ENCODE measurements around the gene TBPL1.

Gene TBPL1

GRCh38 chr6:134010974-134011373 is 58.0 kb downstream of the TBPL1 start:
- DNase-seq = no peak

GRCh38 chr6:134014588-134015137 is 61.6 kb downstream of the TBPL1 start:
- no peak for DNase-seq

DNA sequence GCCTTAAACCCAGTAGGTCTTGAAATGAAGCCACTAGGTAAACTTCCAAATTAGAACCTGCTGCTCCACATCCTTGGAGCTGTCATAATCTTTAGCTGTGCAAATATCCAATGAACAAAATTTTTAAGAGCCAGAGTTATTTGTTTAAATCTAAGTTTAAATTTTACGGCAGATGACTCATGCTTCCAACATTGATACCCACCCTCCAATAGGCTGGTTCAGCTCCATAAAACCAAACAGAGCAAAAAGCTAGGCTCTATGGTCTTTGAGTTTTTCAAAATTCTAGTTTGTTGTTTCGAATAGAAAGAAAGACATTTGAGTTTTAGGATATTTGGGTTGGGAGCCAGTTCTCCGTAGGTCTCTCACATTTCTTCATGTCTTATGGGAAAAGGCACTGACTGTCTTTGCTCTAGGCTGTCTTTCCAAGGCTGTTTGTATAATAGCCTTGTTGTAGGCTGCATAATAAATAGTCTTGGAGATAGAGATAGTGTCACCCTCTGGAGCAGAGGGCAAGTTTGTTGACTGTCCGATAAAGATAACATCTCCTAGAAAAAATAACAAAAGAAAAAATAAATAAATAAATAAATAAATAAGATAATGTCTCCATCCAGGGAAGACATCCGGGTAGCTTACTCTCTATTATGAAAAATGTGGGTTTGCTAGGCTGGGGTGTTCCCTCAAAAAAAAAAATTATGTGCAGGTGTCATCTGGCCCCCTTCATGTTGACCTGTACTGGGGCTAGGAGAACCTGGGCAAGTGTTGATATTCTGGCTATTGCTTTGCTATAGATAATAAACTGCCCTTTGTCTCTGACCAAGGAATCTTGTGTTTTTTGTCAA is 62.9 kb downstream of the TBPL1 start:
- no peak for DNase-seq

GRCh38 chr6:134016558-134016814 is 63.5 kb downstream of the TBPL1 start:
- no peak for DNase-seq

DNA sequence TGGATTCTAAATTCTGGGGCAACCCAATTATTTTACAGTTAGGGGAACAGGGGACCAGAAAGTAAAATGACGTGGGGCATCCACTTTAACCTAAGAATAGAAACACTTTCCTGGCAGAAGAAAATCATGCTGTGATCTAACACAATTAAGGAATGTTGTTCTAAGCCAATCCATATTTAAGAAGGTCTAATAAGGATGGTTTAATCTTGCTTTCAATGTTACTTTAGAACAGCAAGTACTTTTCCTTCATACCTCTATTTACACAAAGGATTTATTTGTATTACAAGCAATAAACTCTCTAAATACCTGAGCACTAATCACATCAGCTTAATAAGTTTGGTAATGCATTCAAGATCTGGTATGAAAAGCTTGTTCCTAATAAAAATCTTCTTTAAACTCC is 67.0 kb downstream of the TBPL1 start:
- DNase-seq = no peak

GRCh38 chr6:134020543-134020942 is 67.5 kb downstream of the TBPL1 start:
- DNase-seq = no peak

GRCh38 chr6:134020968-134021367 is 67.9 kb downstream of the TBPL1 start:
- no peak for DNase-seq

GRCh38 chr6:134021396-134022122 is 68.5 kb downstream of the TBPL1 start:
- DNase-seq = no peak

DNA sequence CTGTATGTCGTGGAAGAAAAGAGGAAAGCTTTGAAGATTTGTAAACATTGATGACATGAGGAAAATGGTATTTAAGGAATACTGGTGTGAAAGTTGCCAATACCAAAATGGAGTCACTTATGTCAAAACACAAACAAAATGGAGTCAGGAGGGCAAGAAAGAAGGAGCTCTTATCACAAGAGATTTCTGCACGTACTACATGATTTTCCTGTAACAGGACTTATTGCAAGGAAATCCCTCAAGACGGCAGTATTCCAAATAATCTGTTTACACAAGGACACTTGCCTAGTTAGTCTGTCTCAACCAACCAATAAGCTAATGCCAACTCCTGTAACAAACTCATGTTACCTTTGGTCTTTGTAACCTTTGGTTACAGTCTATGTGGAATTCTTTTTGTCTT is 69.6 kb downstream of the TBPL1 start:
- DNase-seq = no peak

GRCh38 chr6:134026597-134026996 is 73.6 kb downstream of the TBPL1 start:
- DNase-seq = no peak

GRCh38 chr6:134028438-134028837 is 75.4 kb downstream of the TBPL1 start:
- no peak for DNase-seq

GRCh38 chr6:134029495-134030455 is 76.8 kb downstream of the TBPL1 start:
- no peak for DNase-seq

- DNase-seq = no peak
These were observed 78.8 kb downstream of the TBPL1 start for GRCh38 chr6:134031696-134032255.

DNA sequence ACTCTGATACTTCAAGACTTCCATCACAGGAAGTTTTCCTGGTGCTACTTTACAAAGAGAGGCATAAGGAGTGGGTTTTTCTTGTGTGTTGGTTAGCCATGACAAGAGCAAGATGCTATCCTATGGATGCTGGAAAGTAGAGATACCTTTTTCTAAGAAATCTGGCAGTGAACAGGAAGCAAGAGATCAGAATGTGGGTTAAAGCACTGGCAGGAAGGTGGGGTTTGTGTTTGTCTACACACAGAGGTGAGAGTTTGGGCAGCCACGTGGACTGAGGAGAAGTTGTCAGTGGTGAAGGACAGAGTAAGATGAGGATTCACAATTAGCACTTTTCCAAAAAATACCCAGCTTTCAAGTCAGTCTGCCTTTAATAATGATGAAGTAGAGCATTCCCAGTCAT is 81.5 kb downstream of the TBPL1 start:
- DNase-seq = no peak

DNA sequence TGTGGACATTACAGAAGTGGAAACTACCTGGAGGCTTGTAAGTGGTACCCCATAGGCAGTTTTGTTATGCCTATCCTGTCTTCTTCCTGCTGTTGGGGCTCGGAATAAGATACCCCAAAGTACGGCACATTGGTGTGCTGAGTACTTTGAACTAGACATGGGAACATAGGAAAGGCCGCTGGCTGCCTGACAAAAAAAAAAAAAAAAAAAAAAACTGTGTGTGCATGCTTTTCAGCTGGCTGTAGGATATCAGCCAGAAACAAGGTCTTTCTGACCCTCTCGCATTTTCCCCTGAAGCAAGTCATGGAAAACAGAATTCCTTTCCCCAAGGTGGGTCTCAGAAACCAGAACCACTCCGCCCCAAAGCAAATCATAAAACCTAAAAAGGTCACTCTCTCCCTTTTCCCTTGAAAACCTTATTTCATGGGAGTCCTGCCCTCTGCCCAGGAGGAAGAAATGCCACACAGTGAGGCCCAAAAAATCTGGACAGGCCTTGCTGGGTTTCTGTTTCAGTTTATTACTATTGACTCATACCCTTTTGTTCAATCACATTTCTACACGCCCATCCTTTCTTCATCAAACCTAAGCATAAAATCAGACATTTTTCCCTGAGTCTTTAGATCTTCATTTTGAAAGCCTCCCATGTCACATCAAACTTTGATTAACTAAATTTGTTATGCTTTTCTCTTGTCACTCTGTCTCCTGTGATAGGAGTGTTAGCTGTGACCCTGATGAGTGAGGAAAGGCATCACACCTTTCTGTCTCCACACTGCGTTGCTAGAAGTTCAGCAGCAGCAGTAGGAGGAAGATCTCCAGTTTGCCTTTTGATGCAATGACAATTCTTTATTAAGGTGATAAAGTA is 82.2 kb downstream of the TBPL1 start:
- DNase-seq = no peak

GRCh38 chr6:134035823-134036296 is 82.8 kb downstream of the TBPL1 start:
- peak; percentile 23 for DNase-seq

DNA sequence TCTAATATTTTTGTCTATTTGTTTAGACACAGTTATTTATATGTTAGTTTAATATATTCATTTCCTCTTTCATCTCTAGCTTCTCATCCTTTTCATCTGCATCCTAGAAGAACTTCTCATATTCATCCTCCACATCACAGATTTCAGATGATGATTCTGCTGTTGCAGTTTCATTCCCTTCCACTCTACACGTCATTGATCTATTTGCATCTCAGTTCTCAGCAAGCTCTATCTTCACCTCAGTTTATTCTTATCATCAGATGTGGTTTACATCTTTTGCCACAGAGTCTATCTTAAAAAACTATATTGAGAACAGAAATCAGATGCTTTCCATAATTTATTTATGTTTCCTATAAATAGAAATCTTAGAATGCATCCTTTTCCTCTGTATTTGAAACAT is 86.1 kb downstream of the TBPL1 start:
- no peak for DNase-seq

Measured in DMS 273 treated with DMSO at 0.1 percent for 48 hours (cell line).